GM19193 (cell line): ENCODE measurements around the gene ATE1.

Experiments
- POLR2A ChIP-seq: IDR thresholded peaks from 4 replicates; pipeline ENCODE4 v1.6.1; 2011; ENCODE audit not compliant: insufficient read depth, insufficient read length; ENCODE audit errors: extremely low read depth

Gene ATE1

GRCh38 chr10:121927841-121928527, at the start of gene ATE1:
ATE1 (minus strand) TSS chr10:121928031; CDS start chr10:121927949, 82 bp downstream.
- TF ChIP-seq POLR2A: peak; percentile 87

- no peak for TF ChIP-seq POLR2A
Observed at GRCh38 chr10:121976607-121977006, 48.8 kb upstream of the ATE1 start.

- TF ChIP-seq POLR2A: no peak
Observed at GRCh38 chr10:121975295-121976086, 47.7 kb upstream of the ATE1 start.

GRCh38 chr10:121974535-121975294, 46.9 kb upstream of the ATE1 start, which contains the start of gene NSMCE4A:
NSMCE4A (minus strand) TSS chr10:121975217; CDS start chr10:121975165, 52 bp downstream.
- TF ChIP-seq POLR2A: peak; percentile 86

- no peak for TF ChIP-seq POLR2A
Observed at GRCh38 chr10:121974019-121974534, 46.2 kb upstream of the ATE1 start.

GRCh38 chr10:121965996-121966395, 38.2 kb upstream of the ATE1 start:
- TF ChIP-seq POLR2A: no peak

GRCh38 chr10:121961456-121961855, 33.6 kb upstream of the ATE1 start:
- no peak for TF ChIP-seq POLR2A

- TF ChIP-seq POLR2A: no peak
Observed at GRCh38 chr10:121959671-121960070, 31.8 kb upstream of the ATE1 start.

GRCh38 chr10:121956111-121957061, 28.6 kb upstream of the ATE1 start:
- TF ChIP-seq POLR2A: no peak

- no peak for TF ChIP-seq POLR2A
Observed at GRCh38 chr10:121952226-121952625, 24.4 kb upstream of the ATE1 start.

- no peak for TF ChIP-seq POLR2A
Observed at GRCh38 chr10:121949451-121949850, 21.6 kb upstream of the ATE1 start.

- no peak for TF ChIP-seq POLR2A
Observed at GRCh38 chr10:121949049-121949448, 21.2 kb upstream of the ATE1 start.

- no peak for TF ChIP-seq POLR2A
Observed at GRCh38 chr10:121947343-121948330, 19.8 kb upstream of the ATE1 start.
